Testis (tissue), 3 donors: ENCODE measurements around the gene GPS1. TPM values are rescaled to one million over a fixed set of nuclear protein-coding genes. Genes with fewer than 3 reads are reported as not detected.

Experiments
- DNase-seq: peaks from one replicate; pipeline ENCODE4 v3.0.0-alpha.2; 2019
- H3K27ac ChIP-seq, 2 donors: fragments of 200-600 bp; sonication (generic); one replicate each; pipeline ENCODE4 v1.5.1; 2019
- H3K27me3 ChIP-seq: fragments of 200-600 bp; sonication (generic); one replicate; pipeline ENCODE4 v1.5.1; 2019
- H3K36me3 ChIP-seq: fragments of 200-600 bp; sonication (generic); one replicate; pipeline ENCODE4 v1.5.1; 2017; ENCODE audit warnings: low read depth; ENCODE audit errors: missing control alignments
- H3K4me1 ChIP-seq: fragments of 200-600 bp; sonication (generic); one replicate; pipeline ENCODE4 v1.5.1; 2019
- H3K4me3 ChIP-seq, 2 donors: fragments of 200-600 bp; sonication (generic); one replicate each; pipeline ENCODE4 v1.5.1; 2017 to 2019
- H3K9me3 ChIP-seq: fragments of 200-600 bp; sonication (generic); one replicate; pipeline ENCODE4 v1.5.1; 2017
- CTCF ChIP-seq, 3 experiments: fragments of 450-650 bp in 2 of 3; fragments of 200-600 bp in 1 of 3; sonication (generic) in 1 of 3; IDR thresholded peaks; one replicate each; pipeline ENCODE4 v1.5.1; 2016 to 2019; ENCODE audit warnings: antibody characterized with exemption in 3 of 3, mild to moderate bottlenecking in 2 of 3, moderate library complexity in 1 of 3
- POLR2A ChIP-seq: fragments of 450-650 bp; IDR thresholded peaks from one replicate; pipeline ENCODE4 v1.6.1; 2017; ENCODE audit warnings: antibody characterized with exemption, mild to moderate bottlenecking, moderate library complexity
- WGBS, 2 donors: methylation state at CpG; one replicate each; pipeline ENCODE4 v1.1.5; 2018; 5-methylcytosine and 5-hydroxymethylcytosine counted together
- intact Hi-C: fragments of 100-400 bp; cut with DNase I; formaldehyde crosslinking; loops from one replicate; pipeline ENCODE4 v1.15.1; 2023; ENCODE audit warnings: low total_unique reads
- polyA plus RNA-seq: library from polyadenylated mRNA; stranded (reverse); fragments of 350-450 nt; fragmentation: Illumina TruSeq; extraction: RNeasy Lipid Tissue Mini Kit (QIAGEN cat#74804); gene quantifications from one replicate; pipeline ENCODE4 v1.2.3, GENCODE V29; 2014; ENCODE audit warnings: low read depth, low replicate concordance; ENCODE audit not compliant: insufficient read depth
- total RNA-seq, 2 donors: library from RNA; depleted of rRNA; stranded (reverse); fragments of >200 nt; gene quantifications; one replicate each; pipeline ENCODE4 v1.2.3, GENCODE V29; 2016

Gene GPS1
- total and polyA plus RNA-seq, 3 donors from 2014 or later: 170 to 190 (median 178) TPM

DNA sequence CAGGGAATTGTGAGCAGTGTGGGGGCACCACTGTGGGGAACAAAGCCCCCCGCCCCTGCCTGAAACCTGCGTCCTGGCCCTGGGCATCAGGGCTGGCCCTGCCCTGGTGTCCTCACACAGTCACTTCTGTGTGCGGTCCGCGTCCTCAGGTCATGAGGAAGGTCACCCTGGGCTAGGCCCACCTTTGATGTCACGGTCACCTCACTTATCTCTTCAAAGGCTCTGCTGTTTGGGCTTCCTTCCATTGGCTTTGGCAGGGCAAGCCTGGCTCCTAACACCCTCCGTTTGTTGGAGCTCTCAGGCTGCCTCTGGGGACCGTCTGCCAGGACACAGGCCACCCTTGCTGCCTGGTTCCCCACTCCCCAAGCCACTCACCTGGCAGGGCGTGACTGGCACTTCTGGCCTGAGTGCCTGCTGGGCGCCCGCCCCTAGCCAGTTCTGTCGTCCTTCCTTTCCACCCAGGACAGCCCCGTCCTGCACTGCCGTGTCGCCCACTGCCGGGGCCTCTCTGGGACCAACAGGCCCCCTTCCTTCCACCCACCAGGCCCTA is 37.9 kb upstream of the GPS1 start:
- 84 to 91% methylated on average over 13 to 16 of the region's 16 CpGs for WGBS, 2 donors
- H3K9me3 ChIP-seq: no peaks in the 10 kb centered on the region
- no peaks in the 10 kb centered on the region for H3K36me3 ChIP-seq
- no peak for DNase-seq
- peaks cover 6% of the 10 kb centered on the region for H3K4me1 ChIP-seq
- no peak overlapping the region for H3K4me3 ChIP-seq
- TF ChIP-seq POLR2A (no peak), CTCF (IDR thresholded peaks at IDR 0.05) (no peak)
- H3K27ac ChIP-seq: no peak overlapping the region
- H3K27me3 ChIP-seq: no peaks in the 10 kb centered on the region
- intact Hi-C loops: no loop called here

DNA sequence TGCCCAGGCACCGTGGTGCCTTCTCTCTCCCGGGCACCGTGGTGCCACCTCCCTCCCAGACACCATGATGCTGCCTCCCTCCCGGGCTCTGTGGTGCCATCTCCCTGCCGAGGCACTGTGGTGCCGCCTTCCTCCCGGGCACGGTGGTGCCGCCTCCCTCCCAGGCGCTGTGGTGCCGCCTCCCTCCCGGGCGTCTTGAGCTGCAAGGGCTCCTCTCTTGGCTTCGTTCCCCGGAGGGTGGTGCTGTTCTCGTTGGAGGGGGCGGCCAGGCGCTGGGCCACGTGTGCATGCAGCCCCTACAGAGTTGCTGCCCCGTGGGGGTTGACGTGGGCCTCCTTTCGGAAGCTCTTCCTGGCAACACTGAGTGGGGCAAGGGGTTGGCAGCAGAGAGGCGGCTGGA is 37.3 kb upstream of the GPS1 start:
- no peak for DNase-seq
- Histone ChIP-seq H3K9me3 (no peaks in the 10 kb centered on the region), H3K27me3 (no peaks in the 10 kb centered on the region), H3K27ac (no peak overlapping the region), H3K4me3 (no peak overlapping the region), H3K4me1 (peaks cover 6% of the 10 kb centered on the region), H3K36me3 (no peaks in the 10 kb centered on the region)
- WGBS, 2 donors: 82 to 100% methylated on average over 2 to 13 of the region's 23 CpGs
- intact Hi-C loops: no loop called here
- TF ChIP-seq CTCF (IDR thresholded peaks at IDR 0.05) (no peak), POLR2A (no peak)

DNA sequence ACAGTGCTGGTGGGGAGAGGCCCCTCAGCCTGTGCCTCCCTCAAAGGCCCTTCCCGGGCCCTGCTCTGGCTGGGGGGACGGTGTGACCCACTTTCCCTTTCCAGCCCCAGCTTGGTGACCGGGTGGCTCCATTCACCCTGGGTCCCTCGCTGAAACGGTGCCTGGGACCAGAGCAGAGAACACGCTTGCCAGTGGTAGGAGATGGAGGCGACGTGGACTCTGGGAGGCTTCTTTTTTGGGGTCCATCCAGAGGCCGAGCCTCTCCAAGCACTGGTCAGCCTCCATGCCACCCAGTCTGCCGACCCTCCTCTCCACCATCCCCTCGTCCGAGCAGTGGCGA is 36.8 kb upstream of the GPS1 start:
- no peak for DNase-seq
- WGBS, 2 donors: 89 to 96% methylated on average over 4 to 13 of the region's 13 CpGs
- H3K9me3 ChIP-seq: no peaks in the 10 kb centered on the region
- H3K4me1 ChIP-seq: peaks cover 6% of the 10 kb centered on the region
- intact Hi-C loops: no loop called here
- no peaks in the 10 kb centered on the region for H3K27me3 ChIP-seq
- no peak overlapping the region for H3K4me3 ChIP-seq
- H3K27ac ChIP-seq: no peak overlapping the region
- no peak for TF ChIP-seq CTCF (IDR thresholded peaks at IDR 0.05)
- no peaks in the 10 kb centered on the region for H3K36me3 ChIP-seq

DNA sequence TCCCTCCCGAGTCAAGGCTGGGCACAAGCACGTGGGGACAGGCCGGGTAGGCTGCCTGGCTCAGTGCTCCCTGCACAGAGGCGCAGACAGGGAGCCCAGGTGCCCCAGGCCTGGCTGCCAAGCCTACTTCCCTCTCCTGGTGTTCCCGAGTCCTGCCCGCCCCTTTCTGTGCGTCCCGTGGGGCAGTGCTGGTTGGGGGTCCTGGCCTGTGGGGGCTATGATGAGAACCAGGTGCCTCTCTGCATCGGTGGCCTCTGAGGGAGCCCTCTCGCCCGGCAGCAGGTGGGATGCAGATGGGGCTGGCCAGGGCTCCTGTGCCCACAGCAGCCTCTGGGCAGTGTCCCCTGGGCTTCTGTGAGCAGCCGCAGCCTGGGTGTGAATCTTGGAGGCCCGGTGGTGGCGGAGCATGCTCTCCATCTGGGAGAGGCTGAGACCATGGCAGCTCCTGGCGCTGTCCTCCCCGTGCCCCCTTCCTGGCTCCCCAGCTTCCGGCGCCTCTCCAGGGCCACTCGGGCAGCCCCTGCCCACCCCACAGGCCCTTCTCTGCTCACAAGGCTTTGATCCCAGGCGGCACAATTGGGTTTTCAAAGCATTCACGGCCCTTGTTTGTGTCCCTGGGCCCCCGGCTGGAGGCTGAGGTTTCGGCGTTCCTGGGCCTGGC is 36.3 kb upstream of the GPS1 start:
- no peak for TF ChIP-seq POLR2A
- no peak for TF ChIP-seq CTCF (IDR thresholded peaks at IDR 0.05)
- Histone ChIP-seq H3K4me3 (no peak overlapping the region), H3K4me1 (peaks cover 6% of the 10 kb centered on the region), H3K9me3 (no peaks in the 10 kb centered on the region), H3K36me3 (no peaks in the 10 kb centered on the region), H3K27ac (no peak overlapping the region), H3K27me3 (no peaks in the 10 kb centered on the region)
- intact Hi-C loops: no loop called here
- DNase-seq: no peak
- 90 to 96% methylated on average over 13 to 21 of the region's 24 CpGs for WGBS, 2 donors
